Measurements from ENCODE around the gene CLBA1. TPM values are rescaled to one million over a fixed set of nuclear protein-coding genes. Genes with fewer than 3 reads are reported as not detected.

Gene CLBA1
- total RNA-seq, 4 donors from 2014 or later: 2.2 to 11.7 (median 6.5) TPM

- H3K4me3 ChIP-seq (ENCODE audit: low read depth, poor library complexity, severe bottlenecking): no peak overlapping the region
- WGBS, 2 donors: 61 to 67% methylated on average over 15 to 21 of the region's 21 CpGs
- no peak for TF ChIP-seq POLR2A (IDR thresholded peaks at IDR 0.05)
- TF ChIP-seq CTCF (IDR thresholded peaks at IDR 0.05): no peak
- DNase-seq (ENCODE audit: low spot score in 2 of 2): no peak
- intact Hi-C loops (cut with DNase I; ENCODE audit: low total_unique reads): loop anchor here (2.0 kb wide), 1 partner anchor 69 kb away; no protein-coding TSS in a partner anchor
These were observed 9.9 kb upstream of the CLBA1 start for GRCh38 chr14:104975481-104976197.

GRCh38 chr14:104976198-104977007 lies 9.2 kb upstream of the CLBA1 start:
- WGBS, 2 donors: 32 to 37% methylated on average over 21 of the region's 21 CpGs
- no peak overlapping the region for H3K4me3 ChIP-seq (ENCODE audit: low read depth, poor library complexity, severe bottlenecking)
- peak; percentile 82 to 97 for DNase-seq (ENCODE audit: low spot score in 2 of 2)
- TF ChIP-seq CTCF (IDR thresholded peaks at IDR 0.05): peak in 1 of 3 donors; percentile 71
- no peak for TF ChIP-seq POLR2A (IDR thresholded peaks at IDR 0.05)
- intact Hi-C loops (cut with DNase I; ENCODE audit: low total_unique reads): loop anchor here (2.0 kb wide), 1 partner anchor 68 kb away; no protein-coding TSS in a partner anchor

- intact Hi-C loops (cut with DNase I; ENCODE audit: low total_unique reads): loop anchor here (2.0 kb wide), 1 partner anchor 68 kb away; no protein-coding TSS in a partner anchor
- H3K4me3 ChIP-seq (ENCODE audit: low read depth, poor library complexity, severe bottlenecking): peak overlapping the region; percentile 30
These were observed 8.4 kb upstream of the CLBA1 start for GRCh38 chr14:104977008-104977680.

GRCh38 chr14:104977681-104978653 lies 7.6 kb upstream of the CLBA1 start, which contains the start of gene AHNAK2:
Gene AHNAK2, minus strand, starts transcription at chr14:104978374. Its CDS starts 137 bp downstream, at chr14:104978237.
- TF ChIP-seq POLR2A (IDR thresholded peaks at IDR 0.05) (no peak), CTCF (IDR thresholded peaks at IDR 0.05) (no peak)
- peak within 1 kb of the TSS; percentile 30 for H3K4me3 ChIP-seq (ENCODE audit: low read depth, poor library complexity, severe bottlenecking)
- WGBS, 2 donors: 4 to 5% methylated on average over 22 to 42 of the region's 111 CpGs
- peak in 1 of 2 donors; percentile 92 for DNase-seq (ENCODE audit: low spot score in 2 of 2)
- intact Hi-C loops (cut with DNase I; ENCODE audit: low total_unique reads): loop anchor here (2.0 kb wide), 1 partner anchor 67 kb away; no protein-coding TSS in a partner anchor

More at GRCh38 chr14:104977008-104977680, 8.4 kb upstream of the CLBA1 start:
- peak in 1 of 2 donors; percentile 87 for DNase-seq (ENCODE audit: low spot score in 2 of 2)
- WGBS, 2 donors: 37 to 53% methylated on average over 5 to 7 of the region's 11 CpGs
- no peak for TF ChIP-seq CTCF (IDR thresholded peaks at IDR 0.05)
- TF ChIP-seq POLR2A (IDR thresholded peaks at IDR 0.05): no peak

All from lower leg skin (tissue), 4 donors.